Rectal smooth muscle tissue (tissue), 1 donor: Measurements from ENCODE around the gene SLC37A4.
"Not testable (repeated sequence)": the region's sequence is repeated elsewhere in the genome, so short reads cannot be mapped to it uniquely, and the experiment has no call there.

Source experiments
- H3K27ac ChIP-seq: one replicate; pipeline ENCODE4 v1.7.0; 2013; ENCODE audit warnings: low read depth, low read length, inconsistent platforms
- H3K27me3 ChIP-seq: one replicate; pipeline ENCODE4 v1.7.0; 2013; ENCODE audit warnings: low read length; ENCODE audit not compliant: control insufficient read depth, insufficient read depth
- H3K36me3 ChIP-seq: one replicate; pipeline ENCODE4 v1.7.0; 2013; ENCODE audit warnings: low read length; ENCODE audit not compliant: control insufficient read depth, insufficient read depth
- H3K4me1 ChIP-seq: one replicate; pipeline ENCODE4 v1.7.0; 2013; ENCODE audit warnings: low read length; ENCODE audit not compliant: control insufficient read depth, insufficient read depth
- H3K4me3 ChIP-seq: one replicate; pipeline ENCODE4 v1.7.0; 2013; ENCODE audit warnings: low read length
- H3K9ac ChIP-seq: one replicate; pipeline ENCODE4 v1.7.0; 2013; ENCODE audit warnings: low read length

Gene SLC37A4

GRCh38 chr11:119024430-119025098 is 6.1 kb downstream of the SLC37A4 start:
- Histone ChIP-seq H3K27me3 (no peaks in the 10 kb centered on the region), H3K27ac (no peak overlapping the region), H3K4me1 (no peaks in the 10 kb centered on the region), H3K9ac (no peak overlapping the region), H3K36me3 (peaks cover 21% of the 10 kb centered on the region), H3K4me3 (no peak overlapping the region)

DNA sequence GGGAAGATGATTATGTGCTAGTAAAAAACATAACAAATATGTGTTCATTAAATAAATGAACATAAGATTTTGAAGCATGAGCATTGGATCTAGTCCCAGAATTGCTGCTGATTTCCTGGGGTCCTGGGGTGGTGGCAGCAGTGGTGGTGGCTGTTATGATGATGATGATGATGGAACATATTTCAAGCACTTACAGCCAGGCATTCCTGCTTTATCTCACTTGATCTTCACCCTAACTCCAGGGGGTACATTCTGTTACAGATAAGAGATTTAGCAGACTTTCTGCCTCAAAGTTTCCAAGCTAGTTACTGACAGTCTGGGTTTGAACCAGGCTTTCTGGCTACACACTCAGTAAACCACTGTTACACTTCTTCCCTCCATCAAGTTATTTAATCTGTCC is 6.9 kb downstream of the SLC37A4 start:
- Histone ChIP-seq H3K27ac (no peak overlapping the region), H3K27me3 (no peaks in the 10 kb centered on the region), H3K4me1 (no peaks in the 10 kb centered on the region), H3K4me3 (no peak overlapping the region), H3K36me3 (peaks cover 21% of the 10 kb centered on the region), H3K9ac (no peak overlapping the region)

- peaks cover 17% of the 10 kb centered on the region for H3K36me3 ChIP-seq
- no peak overlapping the region for H3K9ac ChIP-seq
- peaks cover 8% of the 10 kb centered on the region for H3K4me1 ChIP-seq
- H3K27ac ChIP-seq = no peak overlapping the region
- no peak overlapping the region for H3K4me3 ChIP-seq
- H3K27me3 ChIP-seq = no peaks in the 10 kb centered on the region
These were observed 9.0 kb downstream of the SLC37A4 start for GRCh38 chr11:119021631-119022030.

DNA sequence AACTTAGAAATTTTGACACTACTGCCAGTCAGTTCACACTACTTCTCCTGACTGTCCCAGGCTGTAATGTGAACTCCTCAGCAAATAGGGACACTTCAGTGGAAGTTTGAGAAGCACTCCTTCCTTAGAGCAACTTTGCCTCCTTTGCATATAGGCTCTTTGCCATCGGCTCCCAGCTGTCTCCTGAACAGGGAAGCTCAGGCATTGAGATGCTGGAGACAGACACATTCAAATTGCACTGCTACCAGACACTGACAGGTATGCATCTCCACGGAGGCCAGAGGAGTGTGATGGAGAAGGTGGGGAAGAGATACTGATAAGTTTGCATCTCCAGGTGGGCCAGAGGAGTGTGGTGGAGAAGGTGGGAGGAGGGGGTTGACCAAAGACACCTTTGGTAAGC is 10.7 kb downstream of the SLC37A4 start:
- Histone ChIP-seq H3K4me3 (peak overlapping the region; percentile 17), H3K36me3 (peaks cover 26% of the 10 kb centered on the region), H3K27me3 (no peaks in the 10 kb centered on the region), H3K27ac (no peak overlapping the region), H3K4me1 (peaks cover 8% of the 10 kb centered on the region), H3K9ac (no peak overlapping the region)

DNA sequence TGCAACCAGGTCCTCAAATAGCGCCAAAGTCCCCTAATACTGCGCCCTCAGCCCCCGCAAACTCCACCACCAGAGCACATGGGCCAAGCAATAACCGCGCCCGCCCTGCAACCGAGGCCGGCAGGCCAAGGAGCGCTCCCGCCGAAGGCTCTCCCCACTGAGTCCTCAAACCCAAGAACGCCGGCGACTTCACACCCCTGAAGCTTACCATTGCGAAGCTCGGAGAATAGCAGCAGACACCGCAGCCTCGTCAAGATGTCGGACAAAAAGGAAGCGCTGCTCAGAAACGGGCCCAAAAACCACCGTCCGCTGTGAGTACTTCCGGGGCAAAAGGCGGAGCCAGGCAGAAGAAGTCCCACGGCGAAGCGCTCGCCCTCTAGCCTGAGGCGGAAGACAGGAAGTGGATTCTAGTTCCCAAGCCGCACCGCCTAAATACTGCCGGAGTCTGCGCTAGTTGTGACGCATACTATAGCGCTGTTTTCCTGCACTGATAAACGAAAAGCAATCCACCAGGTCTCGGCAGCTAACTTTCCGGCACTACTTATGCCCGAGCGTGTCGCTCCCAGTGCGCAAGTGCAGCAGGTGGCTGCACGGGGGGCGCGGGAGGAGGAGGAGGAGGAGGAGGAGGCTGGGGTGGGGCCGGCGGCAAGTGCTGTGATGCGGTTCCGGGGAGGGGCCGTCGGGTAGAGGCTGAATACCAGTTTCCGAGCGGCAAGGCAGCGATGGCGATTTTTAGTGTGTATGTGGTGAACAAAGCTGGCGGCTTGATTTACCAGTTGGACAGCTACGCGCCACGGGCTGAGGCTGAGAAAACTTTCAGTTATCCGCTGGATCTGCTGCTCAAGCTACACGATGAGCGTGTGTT is 12.4 kb downstream of the SLC37A4 start, which contains the start of the genes RPS25 and TRAPPC4:
Gene RPS25 (minus strand): TSS at position 270 of the 865 bp plus-strand sequence. CDS start 59 bp downstream, at position 211.
Gene TRAPPC4 (plus strand): TSS at position 693 of the 865 bp plus-strand sequence. CDS start 30 bp downstream, at position 723.
- Histone ChIP-seq H3K9ac (peak within 1 kb of the TSS; percentile 93), H3K4me1 (peaks cover 8% of the 10 kb centered on the region), H3K27me3 (no peaks in the 10 kb centered on the region), H3K27ac (peak within 1 kb of the TSS; percentile 84), H3K36me3 (peaks cover 19% of the 10 kb centered on the region), H3K4me3 (peak within 1 kb of the TSS; percentile 68)

GRCh38 chr11:119017377-119017776 is 13.3 kb downstream of the SLC37A4 start:
- peak overlapping the region; percentile 93 for H3K9ac ChIP-seq
- H3K4me3 ChIP-seq = peak overlapping the region; percentile 68
- H3K27ac ChIP-seq = peak overlapping the region; percentile 84
- H3K4me1 ChIP-seq, H3K27me3 ChIP-seq: not testable (repeated sequence)
- peaks cover 23% of the 10 kb centered on the region for H3K36me3 ChIP-seq

DNA sequence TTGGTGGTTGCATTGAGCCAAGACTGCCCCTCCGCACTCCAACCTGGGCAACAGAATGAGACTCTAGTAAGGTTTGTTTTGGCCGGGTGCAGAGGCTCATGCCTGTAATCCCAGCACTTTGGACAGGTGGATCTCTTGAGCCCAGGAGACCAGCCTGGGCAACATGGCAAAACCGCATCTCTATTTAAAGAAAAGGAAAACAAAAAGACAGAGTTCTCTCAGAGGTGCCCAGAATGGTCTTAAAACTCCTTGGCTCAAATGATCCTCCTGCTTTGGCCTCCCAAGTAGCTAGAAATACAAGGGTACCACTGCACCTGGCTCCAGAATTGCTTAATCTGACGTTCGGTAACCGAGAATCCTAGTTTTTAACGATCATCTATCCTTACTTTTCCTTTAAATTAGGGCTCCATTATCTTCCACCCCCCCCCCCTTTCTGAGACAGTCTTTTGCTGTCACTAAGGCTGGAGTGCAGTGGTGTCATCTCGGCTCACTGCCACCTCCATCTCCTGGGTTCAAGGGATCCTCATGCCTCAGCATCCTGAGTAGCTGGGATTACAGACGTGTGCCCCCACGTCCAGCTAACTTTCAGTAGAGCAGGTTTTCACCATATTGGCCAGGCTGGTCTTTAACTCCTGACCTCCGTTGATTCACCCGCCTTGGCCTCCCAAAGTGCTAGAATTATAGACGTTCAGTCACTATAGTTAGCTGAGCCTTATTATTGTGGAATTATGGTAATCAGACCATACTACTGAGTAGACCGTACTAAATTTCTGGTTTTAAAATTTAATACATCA is 14.3 kb downstream of the SLC37A4 start:
- H3K4me3 ChIP-seq = no peak overlapping the region
- H3K27me3 ChIP-seq = no peaks in the 10 kb centered on the region
- peaks cover 8% of the 10 kb centered on the region for H3K4me1 ChIP-seq
- H3K27ac ChIP-seq = no peak overlapping the region
- no peak overlapping the region for H3K9ac ChIP-seq
- H3K36me3 ChIP-seq = peaks cover 27% of the 10 kb centered on the region

DNA sequence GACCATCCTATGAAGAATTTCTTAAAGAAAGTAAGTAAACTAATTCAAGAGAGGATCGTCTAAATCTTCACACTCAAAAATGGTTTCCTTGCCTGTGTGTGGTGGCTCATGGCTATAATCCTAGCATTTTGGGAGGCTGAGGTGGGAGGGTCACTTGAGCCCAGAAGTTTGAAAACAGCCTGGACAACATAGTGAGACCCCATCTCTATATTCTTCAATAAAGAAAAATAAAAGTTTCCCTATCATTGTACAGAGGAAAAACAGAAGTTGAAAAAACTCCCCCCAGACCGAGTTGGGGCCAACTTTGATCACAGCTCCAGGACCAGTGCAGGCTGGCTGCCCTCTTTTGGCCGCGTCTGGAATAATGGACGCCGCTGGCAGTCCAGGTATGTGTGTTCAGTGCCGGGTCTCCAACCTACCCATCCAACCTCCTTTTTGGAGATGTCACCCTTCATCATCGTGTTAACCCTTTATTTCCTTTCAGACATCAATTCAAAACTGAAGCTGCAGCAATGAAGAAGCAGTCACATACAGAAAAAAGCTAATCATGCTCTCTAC is 15.5 kb downstream of the SLC37A4 start:
- peaks cover 31% of the 10 kb centered on the region for H3K36me3 ChIP-seq
- H3K27me3 ChIP-seq = no peaks in the 10 kb centered on the region
- H3K4me3 ChIP-seq = no peak overlapping the region
- H3K27ac ChIP-seq = no peak overlapping the region
- no peak overlapping the region for H3K9ac ChIP-seq
- H3K4me1 ChIP-seq = peaks cover 8% of the 10 kb centered on the region

GRCh38 chr11:119014209-119014924 is 16.3 kb downstream of the SLC37A4 start:
- no peak overlapping the region for H3K4me3 ChIP-seq
- no peaks in the 10 kb centered on the region for H3K27me3 ChIP-seq
- no peak overlapping the region for H3K9ac ChIP-seq
- peaks cover 8% of the 10 kb centered on the region for H3K4me1 ChIP-seq
- H3K27ac ChIP-seq = no peak overlapping the region
- peaks cover 34% of the 10 kb centered on the region for H3K36me3 ChIP-seq

DNA sequence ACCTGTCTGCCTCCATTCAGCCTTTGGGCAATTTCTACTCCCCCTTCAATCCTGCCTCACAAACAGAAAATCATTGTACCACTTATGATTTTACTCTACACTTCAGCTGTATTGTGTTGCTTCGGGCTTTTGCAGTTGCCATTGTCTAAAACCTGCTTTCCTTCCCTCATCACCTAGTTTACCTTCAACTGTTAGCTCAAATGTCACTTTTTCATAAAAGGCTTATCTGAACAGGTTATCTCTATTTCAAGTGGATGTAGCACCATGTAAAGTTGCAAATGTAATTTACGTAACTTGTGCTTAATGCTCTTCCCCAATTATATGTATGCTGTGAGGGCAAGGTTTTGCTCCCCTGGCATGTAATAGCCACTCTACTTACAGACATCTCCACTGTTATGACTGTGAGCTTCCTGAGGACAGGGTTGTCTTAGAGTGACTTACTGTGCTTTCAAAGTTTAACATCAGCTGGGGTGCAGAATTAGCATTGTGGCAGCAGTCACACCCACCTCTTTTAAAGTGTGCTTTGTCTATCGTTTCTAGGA is 18.0 kb downstream of the SLC37A4 start:
- peaks cover 34% of the 10 kb centered on the region for H3K36me3 ChIP-seq

GRCh38 chr11:119011476-119012053 is 19.1 kb downstream of the SLC37A4 start:
- H3K27ac ChIP-seq = no peak overlapping the region
- no peak overlapping the region for H3K9ac ChIP-seq
- no peaks in the 10 kb centered on the region for H3K4me1 ChIP-seq
- no peak overlapping the region for H3K4me3 ChIP-seq
- H3K27me3 ChIP-seq = no peaks in the 10 kb centered on the region
- peaks cover 34% of the 10 kb centered on the region for H3K36me3 ChIP-seq

More for the DNA sequence above, 18.0 kb downstream of the SLC37A4 start:
- Histone ChIP-seq H3K27me3 (no peaks in the 10 kb centered on the region), H3K4me1 (peaks cover 8% of the 10 kb centered on the region), H3K27ac (no peak overlapping the region), H3K4me3 (no peak overlapping the region), H3K9ac (no peak overlapping the region)
